GM06990 (cell line): Measurements from ENCODE around the gene PARN.

Experiments used
- DNase-seq: peaks from one replicate; pipeline ENCODE4 v3.0.0-alpha.2; 2011; ENCODE audit not compliant: insufficient read length; ENCODE audit errors: extremely low read depth
- H3K27me3 ChIP-seq: replicated peaks from 2 replicates; pipeline ENCODE4 v1.6.0; 2011; ENCODE audit warnings: low read length; ENCODE audit not compliant: control insufficient read depth, insufficient read depth
- H3K36me3 ChIP-seq: 2 replicates; pipeline ENCODE4 v1.5.1; 2011; ENCODE audit warnings: low read length; ENCODE audit not compliant: control insufficient read depth, insufficient read depth
- H3K4me3 ChIP-seq: replicated peaks from 2 replicates; pipeline ENCODE4 v1.5.1; 2011; ENCODE audit warnings: low read depth, mild to moderate bottlenecking, control low read depth, low read length
- CTCF ChIP-seq: IDR thresholded peaks from 2 replicates; pipeline ENCODE4 v1.5.1; 2011; ENCODE audit warnings: low read length, control low read depth, mild to moderate bottlenecking, inconsistent platforms; ENCODE audit not compliant: insufficient read depth, poor library complexity, severe bottlenecking

PARN gene

DNA sequence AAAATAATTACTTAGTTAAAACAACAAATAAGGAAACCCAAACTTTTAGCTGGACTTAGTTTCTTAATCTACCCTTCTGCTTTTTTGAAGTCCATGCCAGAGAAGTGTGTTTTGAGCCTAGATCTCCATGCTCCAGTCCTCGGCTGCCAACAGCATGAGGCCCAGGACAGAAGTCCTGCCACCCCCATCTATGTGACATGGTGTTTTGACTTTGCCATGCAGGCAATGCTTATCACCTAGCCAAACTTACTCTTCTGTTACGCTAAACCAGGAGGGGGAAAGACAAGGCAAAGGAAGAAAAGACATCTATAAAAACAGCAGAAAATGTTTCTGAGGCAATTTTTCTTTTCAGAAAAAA, 119.5 kb downstream of the PARN start:
- Histone ChIP-seq H3K36me3 (no peaks in the 10 kb centered on the region), H3K4me3 (no peak overlapping the region), H3K27me3 (no peaks in the 10 kb centered on the region)
- TF ChIP-seq CTCF: no peak
- no peak for DNase-seq

GRCh38 chr16:14509675-14510132, 120.4 kb downstream of the PARN start:
- H3K4me3 ChIP-seq: no peak overlapping the region
- TF ChIP-seq CTCF: no peak
- H3K27me3 ChIP-seq: no peaks in the 10 kb centered on the region
- no peak for DNase-seq
- H3K36me3 ChIP-seq: no peaks in the 10 kb centered on the region

GRCh38 chr16:14509055-14509454, 121.0 kb downstream of the PARN start:
- no peaks in the 10 kb centered on the region for H3K36me3 ChIP-seq
- DNase-seq: no peak
- H3K27me3 ChIP-seq: no peaks in the 10 kb centered on the region
- H3K4me3 ChIP-seq: no peak overlapping the region
- TF ChIP-seq CTCF: no peak

GRCh38 chr16:14505846-14506245, 124.2 kb downstream of the PARN start:
- no peak overlapping the region for H3K4me3 ChIP-seq
- TF ChIP-seq CTCF: no peak
- no peaks in the 10 kb centered on the region for H3K36me3 ChIP-seq
- no peaks in the 10 kb centered on the region for H3K27me3 ChIP-seq
- no peak for DNase-seq

GRCh38 chr16:14502932-14503741, 126.9 kb downstream of the PARN start:
- peak; percentile 50 for DNase-seq
- Histone ChIP-seq H3K4me3 (no peak overlapping the region), H3K36me3 (no peaks in the 10 kb centered on the region), H3K27me3 (no peaks in the 10 kb centered on the region)
- TF ChIP-seq CTCF: no peak
